Smooth muscle cell (in vitro differentiated cells): ENCODE results near the gene ZNF224. TPM values are rescaled to one million over a fixed set of nuclear protein-coding genes. Genes with fewer than 3 reads are reported as not detected.

Experiments used
- DNase-seq: peaks from one replicate; lab custom pipeline; 2025; ENCODE audit not compliant: unreplicated experiment; lab: John Stamatoyannopoulos, UW
- H2AFZ ChIP-seq: fragments of 200-600 bp; sonication (generic); 2 replicates; pipeline ENCODE4 v1.6.0; 2016; ENCODE audit warnings: antibody characterized with exemption, low read depth, mild to moderate bottlenecking
- H3F3A ChIP-seq: fragments of 200-600 bp; sonication (generic); 2 replicates; pipeline ENCODE4 v1.6.0; 2017; ENCODE audit warnings: antibody characterized with exemption, low read depth
- H3K27ac ChIP-seq: fragments of 200-600 bp; sonication (generic); 2 replicates; pipeline ENCODE4 v1.5.1; 2016; ENCODE audit warnings: low read depth, mild to moderate bottlenecking
- H3K27me3 ChIP-seq: fragments of 200-600 bp; sonication (generic); 2 replicates; pipeline ENCODE4 v1.6.1; 2016; ENCODE audit warnings: low read depth, mild to moderate bottlenecking
- H3K36me3 ChIP-seq: fragments of 200-600 bp; sonication (generic); 2 replicates; pipeline ENCODE4 v1.5.1; 2016; ENCODE audit warnings: low read depth
- H3K4me1 ChIP-seq: fragments of 200-600 bp; sonication (generic); 2 replicates; pipeline ENCODE4 v1.5.1; 2016; ENCODE audit warnings: low read depth
- H3K4me2 ChIP-seq: fragments of 200-600 bp; sonication (generic); 2 replicates; pipeline ENCODE4 v1.6.0; 2016; ENCODE audit warnings: mild to moderate bottlenecking
- H3K4me3 ChIP-seq: fragments of 200-600 bp; sonication (generic); 2 replicates; pipeline ENCODE4 v1.5.1; 2016; ENCODE audit warnings: mild to moderate bottlenecking
- H3K79me2 ChIP-seq: fragments of 200-600 bp; sonication (generic); 2 replicates; pipeline ENCODE4 v1.6.0; 2016; ENCODE audit warnings: low read depth, mild to moderate bottlenecking
- H3K9ac ChIP-seq: fragments of 200-600 bp; sonication (generic); 2 replicates; pipeline ENCODE4 v1.6.0; 2016; ENCODE audit warnings: low read depth
- H3K9me3 ChIP-seq: fragments of 200-600 bp; sonication (generic); replicated peaks from 2 replicates; pipeline ENCODE4 v1.5.1; 2016; ENCODE audit warnings: low read depth
- H4K20me1 ChIP-seq: fragments of 200-600 bp; sonication (generic); 2 replicates; pipeline ENCODE4 v1.6.0; 2016; ENCODE audit warnings: low read depth
- CTCF ChIP-seq: fragments of 200-600 bp; sonication (generic); IDR thresholded peaks from 2 replicates; pipeline ENCODE4 v1.5.1; 2017; ENCODE audit warnings: borderline replicate concordance, mild to moderate bottlenecking, antibody characterized with exemption; ENCODE audit not compliant: insufficient read depth, poor library complexity, severe bottlenecking
- WGBS: methylation state at CpG from one replicate; pipeline ENCODE4 v1.1.7; 2016; ENCODE audit warnings: low lambda C conversion rate; 5-methylcytosine and 5-hydroxymethylcytosine counted together
- polyA plus RNA-seq: library from polyadenylated mRNA; unstranded; fragments of >200 nt; fragmentation: Nextera tagmentation; extraction: Ambion mirVana; gene quantifications from 2 replicates; pipeline ENCODE4 v1.2.1, GENCODE V29; 2016
- total RNA-seq: library from RNA; depleted of rRNA; stranded (reverse); fragments of >200 nt; gene quantifications from 2 replicates; pipeline ENCODE4 v1.2.3, GENCODE V29; 2014

The ZNF224 gene
- total and polyA plus RNA-seq, 2 experiments from 2014 or later: 7.3 to 22.4 TPM

GRCh38 chr19:44076325-44076724, 17.8 kb upstream of the ZNF224 start:
- Histone ChIP-seq H3K4me1 (peaks cover 6% of the 10 kb centered on the region), H3K79me2 (peaks cover 7% of the 10 kb centered on the region), H3K4me3 (no peak overlapping the region), H3K9me3 (no peaks in the 10 kb centered on the region), H3F3A (no peaks in the 10 kb centered on the region), H3K9ac (no peak overlapping the region), H3K36me3 (no peaks in the 10 kb centered on the region), H3K4me2 (no peak overlapping the region), H2AFZ (no peak overlapping the region), H3K27me3 (no peaks in the 10 kb centered on the region), H4K20me1 (no peaks in the 10 kb centered on the region), H3K27ac (no peak overlapping the region)
- no peak for DNase-seq
- 95% methylated on average over 2 of the region's 2 CpGs for WGBS
- no peak for TF ChIP-seq CTCF

- 83% methylated on average over 4 of the region's 4 CpGs for WGBS
- no peaks in the 10 kb centered on the region for H3F3A ChIP-seq
- TF ChIP-seq CTCF: no peak
Measured at GRCh38 chr19:44092108-44092507, 2.1 kb upstream of the ZNF224 start.

GRCh38 chr19:44107751-44108150, 13.6 kb downstream of the ZNF224 start:
- H3K4me2 ChIP-seq: no peak overlapping the region
- H3K9ac ChIP-seq: no peak overlapping the region
- peaks cover 4% of the 10 kb centered on the region for H3F3A ChIP-seq
- H3K79me2 ChIP-seq: no peaks in the 10 kb centered on the region
- no peak for TF ChIP-seq CTCF
- no peaks in the 10 kb centered on the region for H4K20me1 ChIP-seq
- H3K9me3 ChIP-seq: peaks cover 36% of the 10 kb centered on the region
- H3K4me3 ChIP-seq: no peak overlapping the region
- no peaks in the 10 kb centered on the region for H3K27me3 ChIP-seq
- H3K36me3 ChIP-seq: peaks cover 51% of the 10 kb centered on the region
- H2AFZ ChIP-seq: no peak overlapping the region
- H3K27ac ChIP-seq: no peak overlapping the region
- no peaks in the 10 kb centered on the region for H3K4me1 ChIP-seq
- WGBS: 99% methylated on average over 3 of the region's 3 CpGs
- no peak for DNase-seq

More at GRCh38 chr19:44092108-44092507, 2.1 kb upstream of the ZNF224 start:
- Histone ChIP-seq H4K20me1 (peaks cover 4% of the 10 kb centered on the region), H2AFZ (no peak overlapping the region), H3K27ac (no peak overlapping the region), H3K4me1 (peaks cover 15% of the 10 kb centered on the region), H3K4me3 (no peak overlapping the region), H3K9me3 (no peaks in the 10 kb centered on the region), H3K9ac (no peak overlapping the region), H3K27me3 (no peaks in the 10 kb centered on the region), H3K36me3 (no peaks in the 10 kb centered on the region), H3K79me2 (peaks cover 26% of the 10 kb centered on the region), H3K4me2 (no peak overlapping the region)
- DNase-seq: no peak

GRCh38 chr19:44109458-44109857, 15.3 kb downstream of the ZNF224 start:
- no peak overlapping the region for H3K4me3 ChIP-seq
- peaks cover 8% of the 10 kb centered on the region for H3K79me2 ChIP-seq
- peaks cover 4% of the 10 kb centered on the region for H3F3A ChIP-seq
- no peak for TF ChIP-seq CTCF
- no peaks in the 10 kb centered on the region for H3K27me3 ChIP-seq
- peaks cover 34% of the 10 kb centered on the region for H3K36me3 ChIP-seq
- H4K20me1 ChIP-seq: no peaks in the 10 kb centered on the region
- no peak overlapping the region for H3K9ac ChIP-seq
- DNase-seq: no peak
- H3K4me1 ChIP-seq: peaks cover 6% of the 10 kb centered on the region
- no peak overlapping the region for H3K4me2 ChIP-seq
- no peak overlapping the region for H3K27ac ChIP-seq
- H2AFZ ChIP-seq: no peak overlapping the region
- H3K9me3 ChIP-seq: peaks cover 29% of the 10 kb centered on the region
